ENCODE measurements around the gene KCNMB2. TPM values are rescaled to one million over a fixed set of nuclear protein-coding genes. Genes with fewer than 3 reads are reported as not detected.
A peak's percentile ranks its signal among the peaks of the same experiment; 100 is the strongest.

Gene KCNMB2
- total RNA-seq, 1 experiment from 2014 or later: not detected

GRCh38 chr3:178795349-178795748, 259.1 kb downstream of the KCNMB2 start:
- Mint-ChIP-seq H3K36me3 (ENCODE audit: insufficient read depth, unreplicated experiment) (peaks cover 5% of the 10 kb centered on the region), H3K4me3 (ENCODE audit: unreplicated experiment) (no peak overlapping the region), H3K27ac (ENCODE audit: unreplicated experiment) (no peak overlapping the region), H3K9me3 (ENCODE audit: unreplicated experiment) (peaks cover 18% of the 10 kb centered on the region), H3K4me1 (ENCODE audit: low read depth, unreplicated experiment) (no peaks in the 10 kb centered on the region), H3K27me3 (ENCODE audit: insufficient read depth, unreplicated experiment) (no peaks in the 10 kb centered on the region)
- Histone ChIP-seq H3K9me3 (peaks cover 4% of the 10 kb centered on the region; the same call in 1 of the 2 replicates), H3K36me3 (ENCODE audit: control insufficient read depth, insufficient read depth, low read length) (no peaks in the 10 kb centered on the region; the same call in 1 of the 2 replicates), H3K4me3 (ENCODE audit: low read depth, low read length) (no peak overlapping the region), H3K27me3 (replicated peaks; ENCODE audit: control insufficient read depth, insufficient read depth, low read length) (no peaks in the 10 kb centered on the region), H3K4me1 (no peaks in the 10 kb centered on the region)
- intact Hi-C loops (cut with micrococcal nuclease; ENCODE audit: unreplicated experiment): no loop called here
- ChIA-PET CTCF (no interaction called here), POLR2A (no interaction called here)
- BruUV-seq (replicated peaks): no TSS peak
- no peak for TF ChIP-seq CTCF (IDR thresholded peaks at IDR 0.05; ENCODE audit: insufficient read depth in 1 of 2, low read depth in 1 of 2, low read length in 1 of 2, severe bottlenecking in 1 of 2, unreplicated experiment in 1 of 2)
- DNase-seq: peak in 1 of 2 experiments; percentile 5

- no TSS peak for BruUV-seq (replicated peaks)
- Histone ChIP-seq H3K4me3 (ENCODE audit: low read depth, low read length) (no peak overlapping the region), H3K4me1 (peaks cover 25% of the 10 kb centered on the region), H3K36me3 (ENCODE audit: control insufficient read depth, insufficient read depth, low read length) (no peaks in the 10 kb centered on the region; the same call in 1 of the 2 replicates), H3K9me3 (no peaks in the 10 kb centered on the region), H3K27me3 (replicated peaks; ENCODE audit: control insufficient read depth, insufficient read depth, low read length) (no peaks in the 10 kb centered on the region)
- no peak for TF ChIP-seq CTCF (IDR thresholded peaks at IDR 0.05; ENCODE audit: insufficient read depth in 1 of 2, low read depth in 1 of 2, low read length in 1 of 2, severe bottlenecking in 1 of 2, unreplicated experiment in 1 of 2)
- no peak overlapping the region for H3K27ac Mint-ChIP-seq (ENCODE audit: unreplicated experiment)
- no peak for DNase-seq
- peaks cover 11% of the 10 kb centered on the region for H3K36me3 Mint-ChIP-seq (ENCODE audit: insufficient read depth, unreplicated experiment)
- no peaks in the 10 kb centered on the region for H3K27me3 Mint-ChIP-seq (ENCODE audit: insufficient read depth, unreplicated experiment)
- H3K4me1 Mint-ChIP-seq (ENCODE audit: low read depth, unreplicated experiment): peaks cover 22% of the 10 kb centered on the region
- ChIA-PET CTCF (no interaction called here), POLR2A (no interaction called here)
- peaks cover 13% of the 10 kb centered on the region for H3K9me3 Mint-ChIP-seq (ENCODE audit: unreplicated experiment)
- H3K4me3 Mint-ChIP-seq (ENCODE audit: unreplicated experiment): no peak overlapping the region
- intact Hi-C loops (cut with micrococcal nuclease; ENCODE audit: unreplicated experiment): loop anchor here (5.0 kb wide), 1 partner anchor 365 kb away; no protein-coding TSS in a partner anchor
Measured at GRCh38 chr3:178802259-178802658, 266.0 kb downstream of the KCNMB2 start.

GRCh38 chr3:178802993-178803693, 266.9 kb downstream of the KCNMB2 start:
- Mint-ChIP-seq H3K4me3 (ENCODE audit: unreplicated experiment) (no peak overlapping the region), H3K27ac (ENCODE audit: unreplicated experiment) (no peak overlapping the region), H3K27me3 (ENCODE audit: insufficient read depth, unreplicated experiment) (no peaks in the 10 kb centered on the region), H3K36me3 (ENCODE audit: insufficient read depth, unreplicated experiment) (peaks cover 11% of the 10 kb centered on the region), H3K4me1 (ENCODE audit: low read depth, unreplicated experiment) (peaks cover 22% of the 10 kb centered on the region), H3K9me3 (ENCODE audit: unreplicated experiment) (peaks cover 13% of the 10 kb centered on the region)
- DNase-seq: no peak
- Histone ChIP-seq H3K9me3 (no peaks in the 10 kb centered on the region), H3K27me3 (replicated peaks; ENCODE audit: control insufficient read depth, insufficient read depth, low read length) (no peaks in the 10 kb centered on the region), H3K36me3 (ENCODE audit: control insufficient read depth, insufficient read depth, low read length) (no peaks in the 10 kb centered on the region; the same call in 1 of the 2 replicates), H3K4me3 (ENCODE audit: low read depth, low read length) (no peak overlapping the region), H3K4me1 (peaks cover 25% of the 10 kb centered on the region)
- TF ChIP-seq CTCF (IDR thresholded peaks at IDR 0.05; ENCODE audit: insufficient read depth in 1 of 2, low read depth in 1 of 2, low read length in 1 of 2, severe bottlenecking in 1 of 2, unreplicated experiment in 1 of 2): no peak
- ChIA-PET CTCF (no interaction called here), POLR2A (no interaction called here)
- no TSS peak for BruUV-seq (replicated peaks)
- intact Hi-C loops (cut with micrococcal nuclease; ENCODE audit: unreplicated experiment): loop anchor here (5.0 kb wide), 1 partner anchor 366 kb away; no protein-coding TSS in a partner anchor

Measured in Caco-2 (cell line).